Neural cell (in vitro differentiated cells): ENCODE results near the gene MIPOL1. TPM values are rescaled to one million over a fixed set of nuclear protein-coding genes. Genes with fewer than 3 reads are reported as not detected.
"Not testable (repeated sequence)": the region's sequence is repeated elsewhere in the genome, so short reads cannot be mapped to it uniquely, and the experiment has no call there.

Experiments
- H2AFZ ChIP-seq: fragments of 200-600, 300-800 bp; sonication (generic), shearing (Covaris generic); 2 replicates; pipeline ENCODE4 v1.6.0; 2014; ENCODE audit warnings: low read depth, mild to moderate bottlenecking, antibody characterized with exemption, low read length, moderate library complexity
- H3F3A ChIP-seq: fragments of 200-600 bp; shearing (Covaris generic); 2 replicates; pipeline ENCODE4 v1.6.1; 2016; ENCODE audit warnings: mild to moderate bottlenecking, moderate library complexity, mixed read lengths, antibody characterized with exemption, low read length; ENCODE audit not compliant: insufficient read depth, poor library complexity, severe bottlenecking
- H3K27ac ChIP-seq: fragments of 200-600, 300-800 bp; sonication (generic), shearing (Covaris generic); 2 replicates; pipeline ENCODE4 v1.5.1; 2014; ENCODE audit warnings: mild to moderate bottlenecking, low read length, moderate library complexity
- H3K27me3 ChIP-seq: fragments of 300-800, 200-600 bp; sonication (generic), shearing (Covaris generic); 2 replicates; pipeline ENCODE4 v1.6.0; 2014; ENCODE audit warnings: mild to moderate bottlenecking, low read depth, low read length, moderate library complexity; ENCODE audit not compliant: insufficient read depth
- H3K36me3 ChIP-seq: fragments of 300-800, 200-600 bp; sonication (generic), shearing (Covaris generic); 2 replicates; pipeline ENCODE4 v1.5.1; 2014; ENCODE audit warnings: mild to moderate bottlenecking, antibody characterized with exemption, low read length, moderate library complexity; ENCODE audit not compliant: insufficient read depth
- H3K4me2 ChIP-seq: fragments of 300-800, 200-600 bp; sonication (generic), shearing (Covaris generic); 2 replicates; pipeline ENCODE4 v1.6.0; 2014; ENCODE audit warnings: mild to moderate bottlenecking, low read length
- H3K4me3 ChIP-seq: fragments of 300-800, 200-600 bp; sonication (generic), shearing (Covaris generic); 2 replicates; pipeline ENCODE4 v1.5.1; 2014; ENCODE audit warnings: mild to moderate bottlenecking, low read length, moderate library complexity
- H3K79me2 ChIP-seq: fragments of 200-600 bp; shearing (Covaris generic); replicated peaks from 2 replicates; pipeline ENCODE4 v1.6.0; 2014; ENCODE audit warnings: mild to moderate bottlenecking, low read length, moderate library complexity; ENCODE audit not compliant: insufficient read depth
- H3K9ac ChIP-seq: fragments of 300-800, 200-600 bp; sonication (generic), shearing (Covaris generic); 2 replicates; pipeline ENCODE4 v1.6.1; 2016; ENCODE audit warnings: mild to moderate bottlenecking, low read length, mixed read lengths
- H3K9me2 ChIP-seq: fragments of 200-600 bp; shearing (Covaris generic); 2 replicates; pipeline ENCODE4 v1.6.1; 2016; ENCODE audit warnings: mild to moderate bottlenecking, low read length, mixed read lengths; ENCODE audit not compliant: insufficient read depth
- H3K9me3 ChIP-seq: fragments of 200-600, 300-800 bp; sonication (generic), shearing (Covaris generic); 2 replicates; pipeline ENCODE4 v1.6.1; 2016; ENCODE audit warnings: mild to moderate bottlenecking, mixed run types, low read length, moderate library complexity, mixed read lengths
- H4K20me1 ChIP-seq: fragments of 200-600 bp; shearing (Covaris generic); 2 replicates; pipeline ENCODE4 v1.6.1; 2016; ENCODE audit warnings: mild to moderate bottlenecking, mixed run types; ENCODE audit not compliant: insufficient read depth
- CTCF ChIP-seq: fragments of 450-650 bp; IDR thresholded peaks from 2 replicates; pipeline ENCODE4 v1.5.1; 2014; ENCODE audit warnings: antibody characterized with exemption, mild to moderate bottlenecking, moderate library complexity; ENCODE audit not compliant: poor library complexity, severe bottlenecking
- EP300 ChIP-seq: fragments of 450-650 bp; conservative IDR thresholded peaks from 2 replicates; pipeline ENCODE4 v1.6.1; 2014; ENCODE audit warnings: antibody characterized with exemption, mild to moderate bottlenecking, moderate library complexity; ENCODE audit not compliant: poor library complexity, severe bottlenecking
- EZH2 ChIP-seq: fragments of 200-600, 300-800 bp; shearing (Covaris generic), sonication (generic); IDR thresholded peaks from 2 replicates; pipeline ENCODE4 v1.6.1; 2014; ENCODE audit warnings: antibody characterized with exemption, low read length, borderline replicate concordance, mild to moderate bottlenecking; ENCODE audit not compliant: insufficient read depth, poor library complexity, severe bottlenecking
- MXI1 ChIP-seq: fragments of 450-650 bp; conservative IDR thresholded peaks from 2 replicates; pipeline ENCODE4 v1.6.1; 2014; ENCODE audit warnings: antibody characterized with exemption, mild to moderate bottlenecking; ENCODE audit not compliant: poor library complexity, severe bottlenecking
- POLR2AphosphoS5 ChIP-seq: IDR thresholded peaks from 2 replicates; pipeline ENCODE4 v1.6.1; 2012
- RAD21 ChIP-seq: fragments of 450-650 bp; conservative IDR thresholded peaks from 2 replicates; pipeline ENCODE4 v1.6.1; 2014; ENCODE audit warnings: antibody characterized with exemption, mild to moderate bottlenecking, moderate library complexity
- REST ChIP-seq: IDR thresholded peaks from 2 replicates; pipeline ENCODE4 v1.6.1; 2012; ENCODE audit warnings: borderline replicate concordance
- SMC3 ChIP-seq: fragments of 450-650 bp; conservative IDR thresholded peaks from 2 replicates; pipeline ENCODE4 v1.6.1; 2014; ENCODE audit warnings: antibody characterized with exemption, mild to moderate bottlenecking, moderate library complexity; ENCODE audit not compliant: poor library complexity
- TAF1 ChIP-seq: IDR thresholded peaks from 2 replicates; pipeline ENCODE4 v1.6.1; 2012; ENCODE audit warnings: low read depth
- polyA plus RNA-seq: library from polyadenylated mRNA; depleted of rRNA; stranded (reverse); fragments of >200 nt; gene quantifications from 2 replicates; pipeline ENCODE4 v1.2.3, GENCODE V29; 2014

Gene MIPOL1
- polyA plus RNA-seq, 1 donor from 2014 or later, result 1.3 TPM

- H3K4me3 ChIP-seq, H3K9ac ChIP-seq, H3K79me2 ChIP-seq, H3K4me2 ChIP-seq, H3K36me3 ChIP-seq, H3F3A ChIP-seq, H3K27ac ChIP-seq, H4K20me1 ChIP-seq, H3K9me2 ChIP-seq, H2AFZ ChIP-seq, H3K9me3 ChIP-seq, H3K27me3 ChIP-seq: not testable (repeated sequence)
These were observed 13.2 kb upstream of the MIPOL1 start for GRCh38 chr14:37184520-37184919.

DNA sequence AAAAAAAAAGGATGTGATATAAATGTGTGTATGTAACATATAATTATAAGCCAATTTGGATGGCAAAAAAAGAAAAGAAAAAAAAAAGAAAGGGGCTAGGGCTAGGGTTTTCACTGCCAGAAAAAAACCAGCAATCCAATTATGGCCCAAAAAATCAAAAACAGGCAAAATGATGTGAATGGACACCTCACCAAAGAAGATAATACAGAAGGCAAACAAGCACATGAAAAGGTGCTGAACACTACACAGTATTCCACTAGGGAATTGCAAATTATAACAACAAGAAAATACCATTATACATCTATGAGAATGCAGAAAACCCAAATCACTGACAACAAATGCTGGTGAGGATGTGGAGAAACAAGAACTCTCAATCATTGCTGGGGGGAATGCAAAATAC lies 12.1 kb upstream of the MIPOL1 start:
- Histone ChIP-seq H3K4me2 (no peak overlapping the region), H3K9me3 (no peaks in the 10 kb centered on the region), H3K4me3 (no peak overlapping the region), H3K9me2 (no peaks in the 10 kb centered on the region), H3F3A (no peaks in the 10 kb centered on the region), H3K36me3 (no peaks in the 10 kb centered on the region), H3K79me2 (no peaks in the 10 kb centered on the region), H4K20me1 (no peaks in the 10 kb centered on the region), H3K9ac (no peak overlapping the region), H3K27me3 (no peaks in the 10 kb centered on the region), H3K27ac (no peak overlapping the region), H2AFZ (no peak overlapping the region)
- TF ChIP-seq EP300 (no peak), TAF1 (no peak), EZH2 (no peak), REST (no peak), RAD21 (no peak), MXI1 (no peak), CTCF (no peak), POLR2AphosphoS5 (no peak), SMC3 (no peak)

GRCh38 chr14:37186865-37187264 lies 10.9 kb upstream of the MIPOL1 start:
- Histone ChIP-seq H3K9ac (no peak overlapping the region), H3K4me3 (no peak overlapping the region), H4K20me1 (no peaks in the 10 kb centered on the region), H3F3A (no peaks in the 10 kb centered on the region), H2AFZ (no peak overlapping the region), H3K9me2 (no peaks in the 10 kb centered on the region), H3K79me2 (no peaks in the 10 kb centered on the region), H3K9me3 (no peaks in the 10 kb centered on the region), H3K4me2 (no peak overlapping the region), H3K27me3 (no peaks in the 10 kb centered on the region), H3K27ac (no peak overlapping the region), H3K36me3 (no peaks in the 10 kb centered on the region)
- TF ChIP-seq MXI1 (no peak), REST (no peak), CTCF (no peak)
